CD4-positive, alpha-beta T cell treated with Interleukin-17A for 4 hours (primary cell): Measurements from ENCODE around the gene PDE4A.
"Not testable (repeated sequence)": the region's sequence is repeated elsewhere in the genome, so short reads cannot be mapped to it uniquely, and the experiment has no call there.

Experiments used
- DNase-seq: peaks from one replicate; pipeline ENCODE4 v3.0.0-alpha.2; 2020; ENCODE audit warnings: mixed read lengths

Gene PDE4A

GRCh38 chr19:10404888-10405820 lies 15.2 kb upstream of the PDE4A start:
- DNase-seq, result peak; percentile 62

DNA sequence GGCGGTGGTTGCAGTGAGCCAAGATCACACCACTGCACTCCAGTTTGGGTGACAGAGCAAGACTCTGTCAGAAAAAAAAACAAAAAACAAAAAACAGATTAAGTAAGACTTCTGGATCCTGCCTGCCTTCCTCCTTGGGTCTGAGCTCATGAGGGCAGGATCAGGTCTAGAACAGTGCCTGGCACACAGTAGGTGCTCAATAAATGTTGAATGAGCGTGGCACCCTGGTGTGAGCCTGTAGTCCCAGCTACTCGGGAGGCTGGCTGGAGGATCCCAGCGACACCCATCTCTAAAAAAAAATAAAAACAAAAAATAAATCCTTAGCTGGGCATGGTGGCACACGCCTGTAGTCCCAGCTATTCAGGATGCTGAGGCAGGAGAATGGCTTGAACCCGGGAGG lies 14.1 kb upstream of the PDE4A start:
- no peak for DNase-seq

GRCh38 chr19:10407096-10407495 lies 13.2 kb upstream of the PDE4A start:
- no peak for DNase-seq

DNA sequence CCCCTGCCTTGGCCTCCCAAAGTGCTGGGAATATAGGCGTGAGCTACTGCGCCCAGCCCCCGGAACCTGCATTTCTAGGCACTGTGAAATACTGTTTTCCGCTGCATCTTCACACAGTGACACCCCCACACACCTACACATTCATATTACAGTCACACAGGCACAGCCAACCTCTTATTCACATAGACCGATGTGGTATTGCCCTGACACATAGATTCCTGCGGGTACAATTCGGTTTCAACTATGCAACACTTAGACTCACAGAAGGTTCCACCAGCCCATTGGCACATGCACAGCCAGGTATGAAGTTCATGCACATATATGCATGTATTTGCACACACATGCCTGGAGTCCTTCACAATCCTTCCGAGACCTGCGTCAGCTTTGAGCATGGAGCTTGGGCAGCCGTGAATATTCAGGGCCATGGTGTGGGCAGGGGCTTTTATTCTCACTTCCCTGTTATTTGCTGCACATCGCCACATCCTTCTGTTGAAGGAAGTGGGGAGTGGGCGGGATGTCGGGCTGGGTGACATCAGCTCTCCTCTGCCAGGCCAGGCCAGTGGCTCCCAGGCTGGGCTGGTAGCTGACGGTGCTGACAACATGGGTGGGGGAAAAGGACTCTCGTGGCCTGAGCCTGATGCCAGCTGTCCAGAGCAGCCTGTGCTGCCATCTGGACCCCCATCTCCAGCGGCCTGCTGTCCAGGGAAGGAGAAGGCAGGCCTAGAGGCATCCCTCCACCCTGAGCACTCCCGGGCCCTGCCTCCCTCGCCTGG lies 11.6 kb upstream of the PDE4A start:
- peak; percentile 71 for DNase-seq

- not testable (repeated sequence) for DNase-seq
Observed at GRCh38 chr19:10411224-10411623, 9.1 kb upstream of the PDE4A start.

DNA sequence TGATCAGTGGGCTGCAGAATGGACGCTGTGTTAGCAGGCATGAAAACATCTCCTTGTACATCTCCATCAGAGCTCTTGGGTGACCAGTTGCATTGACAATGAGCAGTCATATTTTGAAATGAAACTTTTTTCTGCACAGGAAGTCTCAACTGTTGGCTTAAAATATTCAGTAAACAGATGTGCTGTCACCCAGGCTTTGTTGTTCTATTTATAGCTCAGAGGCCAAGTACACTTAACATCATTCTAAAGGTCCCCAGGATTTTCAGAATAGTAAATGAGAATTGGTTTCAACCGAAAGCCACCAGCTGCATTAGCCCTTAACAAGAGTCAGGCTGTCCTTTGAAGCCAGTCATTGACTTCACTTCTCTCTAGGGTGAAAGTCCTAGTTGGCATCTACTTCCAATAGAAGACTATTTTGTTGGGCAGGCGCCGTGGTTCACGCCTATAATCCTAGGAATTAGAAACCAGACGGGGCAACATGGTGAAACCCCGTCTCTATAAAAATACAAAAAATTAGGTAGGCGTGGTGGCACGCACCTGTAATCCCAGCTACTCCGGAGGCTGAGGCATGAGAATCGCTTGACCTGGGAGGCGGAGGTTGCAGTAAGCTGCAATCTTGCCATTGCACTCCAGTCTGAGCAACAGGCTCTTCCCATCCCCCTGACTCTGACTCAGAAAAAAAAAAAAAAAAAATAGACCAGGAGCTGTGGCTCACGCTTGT lies 7.9 kb upstream of the PDE4A start:
- DNase-seq, result no peak

GRCh38 chr19:10416083-10416379 lies 4.3 kb upstream of the PDE4A start:
- no peak for DNase-seq

DNA sequence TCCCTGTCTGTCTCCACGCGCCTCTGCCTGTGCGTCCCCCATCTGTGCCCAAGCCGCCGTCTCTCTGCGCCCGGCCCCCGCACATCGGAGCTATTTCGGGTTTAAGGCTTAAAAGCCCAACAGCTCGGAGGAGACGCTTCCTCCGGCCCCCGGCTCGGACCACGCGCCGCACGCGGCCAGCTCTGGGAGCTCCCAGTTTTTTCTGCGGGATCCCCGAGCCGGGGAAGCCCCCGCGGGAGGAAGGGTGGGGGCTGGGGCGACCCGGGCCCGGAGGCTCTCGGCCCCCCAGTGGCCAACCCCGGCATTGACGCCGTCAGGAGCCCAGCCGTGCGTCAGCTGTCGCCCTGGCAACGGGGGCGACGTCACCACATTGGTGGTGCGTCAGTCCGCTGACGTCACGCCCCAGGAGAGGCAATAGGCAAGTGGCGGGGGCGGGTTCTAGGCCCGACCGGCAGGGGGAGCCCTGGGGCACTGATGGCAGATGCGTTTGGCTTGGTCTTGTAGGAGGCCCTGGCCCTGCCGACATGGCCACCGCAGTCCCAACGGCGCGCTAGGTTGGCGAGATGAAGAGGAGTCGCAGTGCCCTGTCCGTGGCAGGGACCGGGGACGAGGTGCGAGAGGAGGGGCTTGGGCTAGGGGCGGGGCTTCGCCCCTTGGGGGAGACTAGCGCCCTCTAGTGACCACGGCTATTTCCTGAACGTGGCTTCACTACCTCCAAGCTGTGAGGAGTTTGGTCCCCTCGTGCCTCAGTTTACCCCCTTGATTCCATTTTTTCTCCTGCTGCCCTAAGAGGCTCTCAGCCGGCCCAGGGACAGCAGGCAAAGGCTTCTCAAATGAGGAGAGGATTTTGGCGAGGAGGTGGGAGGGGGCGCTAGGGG lies 3.7 kb upstream of the PDE4A start:
- peak; percentile 85 for DNase-seq

GRCh38 chr19:10417541-10418234 lies 2.6 kb upstream of the PDE4A start:
- DNase-seq, result no peak

DNA sequence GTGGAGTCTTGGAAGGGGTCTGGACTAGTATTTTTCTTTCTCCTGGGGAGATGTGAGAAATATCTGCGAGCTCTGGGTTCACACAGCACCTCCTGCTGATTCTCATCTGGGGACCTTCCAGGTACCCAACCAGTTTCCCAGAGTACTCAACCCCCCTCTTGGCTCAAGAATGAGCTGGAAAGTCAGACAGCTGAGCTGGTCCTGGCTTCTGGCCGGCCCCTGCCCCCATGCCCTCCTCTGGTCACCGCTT lies 2.2 kb upstream of the PDE4A start:
- no peak for DNase-seq

GRCh38 chr19:10418485-10419199 lies 1.7 kb upstream of the PDE4A start:
- no peak for DNase-seq

- DNase-seq, result peak; percentile 38
Observed at GRCh38 chr19:10419200-10419645, 1.1 kb upstream of the PDE4A start.

- peak; percentile 38 for DNase-seq
Observed at GRCh38 chr19:10419646-10420443, 493 bp upstream of the PDE4A start.

DNA sequence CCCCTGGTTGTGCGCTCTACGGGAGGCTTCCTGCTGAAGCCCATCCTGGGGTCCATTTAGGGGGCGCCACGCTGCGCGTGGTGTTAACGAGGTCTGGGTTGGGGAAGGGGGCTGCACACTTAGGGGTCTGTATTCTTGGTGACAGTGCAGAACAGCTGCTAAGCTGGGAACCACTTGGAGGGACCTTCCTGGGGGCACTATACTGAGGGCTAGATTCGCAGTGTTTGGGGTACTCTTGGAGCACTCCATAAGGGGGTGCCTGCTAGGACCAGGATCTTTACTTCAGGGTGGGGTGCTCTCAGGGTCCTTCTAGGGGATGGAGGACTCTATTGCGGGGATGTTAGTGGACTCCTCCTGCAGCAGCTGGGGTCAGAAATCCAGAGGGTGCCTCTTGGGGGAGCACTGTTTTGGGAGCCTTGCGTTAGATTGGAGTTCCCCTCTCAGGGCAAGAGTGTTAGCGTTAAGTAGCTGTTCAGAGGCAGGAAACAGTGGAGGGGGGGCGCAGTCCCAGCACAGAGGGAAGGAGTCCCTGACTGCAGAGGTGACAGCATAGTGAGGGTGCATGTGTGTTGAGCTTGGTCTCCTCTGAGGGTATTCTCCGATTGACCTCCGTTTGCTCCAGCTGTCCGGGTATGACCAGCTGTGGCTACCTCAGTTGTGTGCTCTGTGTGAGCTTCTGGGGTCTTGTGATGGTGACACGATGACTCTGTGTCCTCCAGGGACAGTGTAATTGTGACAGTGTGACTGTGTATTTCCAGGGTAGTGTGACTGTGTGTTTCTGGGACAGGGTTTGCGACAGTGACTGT lies 1.1 kb downstream of the PDE4A start:
- DNase-seq, result no peak

DNA sequence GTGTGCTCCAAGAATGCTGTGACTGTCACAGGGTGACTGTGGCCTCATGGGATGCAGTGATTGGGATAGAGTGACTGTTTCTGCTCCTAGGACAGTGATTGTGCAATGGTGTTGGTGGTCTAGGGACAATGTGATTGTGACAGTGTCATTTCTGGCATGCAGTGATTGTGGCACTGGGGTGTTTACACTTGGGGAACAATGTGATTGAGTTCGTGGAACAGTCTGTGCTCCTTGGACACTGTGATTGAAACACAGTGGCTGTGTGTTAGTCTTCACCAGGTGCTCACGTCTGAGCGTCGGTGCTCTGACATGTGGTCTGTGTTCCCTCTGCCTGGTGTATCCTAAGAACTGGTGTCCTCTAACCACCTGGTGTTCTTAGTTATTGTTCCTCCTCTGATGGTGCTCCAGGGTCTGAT lies 1.7 kb downstream of the PDE4A start:
- DNase-seq, result no peak

GRCh38 chr19:10422846-10423245 lies 2.5 kb downstream of the PDE4A start:
- DNase-seq, result no peak

GRCh38 chr19:10424011-10424637 lies 3.8 kb downstream of the PDE4A start:
- peak; percentile 80 for DNase-seq

DNA sequence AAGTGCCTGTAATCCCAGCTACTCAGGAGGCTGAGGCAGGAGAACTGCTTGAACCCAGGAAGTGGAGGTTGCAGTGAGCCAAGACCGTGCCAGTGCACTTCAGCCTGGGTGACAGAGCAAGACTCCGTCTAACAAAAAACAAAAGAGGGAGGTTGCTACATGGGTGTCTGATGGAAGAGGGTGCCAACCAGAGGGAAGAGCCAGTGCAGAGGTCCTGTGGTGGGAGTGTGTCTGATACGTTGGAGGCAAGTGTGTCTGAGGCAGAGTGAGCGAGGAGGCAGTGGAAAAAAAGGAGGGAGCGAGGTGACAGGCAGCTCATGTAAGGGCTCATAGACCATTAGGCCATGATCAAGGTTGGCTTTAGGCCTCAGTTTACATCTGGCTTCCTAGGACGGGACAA lies 6.8 kb downstream of the PDE4A start:
- no peak for DNase-seq

DNA sequence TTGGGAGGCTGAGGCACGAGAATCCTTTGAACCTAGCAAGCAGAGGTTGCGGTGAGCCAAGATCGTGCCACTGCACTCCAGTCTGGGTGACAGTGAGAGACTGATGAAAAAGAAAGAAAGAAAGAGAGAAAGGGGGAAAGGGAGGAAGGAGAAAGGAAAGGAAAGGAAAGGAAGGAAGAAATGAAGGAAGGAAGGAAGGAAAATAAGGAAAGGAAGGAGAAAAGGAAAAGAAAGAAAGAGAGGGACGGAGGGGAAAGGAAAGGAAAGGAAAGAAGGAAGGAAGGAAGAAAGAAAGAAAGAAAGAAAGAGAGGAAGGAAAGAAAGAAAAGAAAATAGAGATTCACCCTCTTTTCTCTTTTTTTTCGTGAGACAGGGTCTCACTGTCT lies 8.7 kb downstream of the PDE4A start:
- no peak for DNase-seq
